HepG2 (cell line): ENCODE results near the gene TEX101. TPM values are rescaled to one million over a fixed set of nuclear protein-coding genes. Genes with fewer than 3 reads are reported as not detected.
"Not testable (repeated sequence)": the region's sequence is repeated elsewhere in the genome, so short reads cannot be mapped to it uniquely, and the experiment has no call there.

ENCODE experiments used
- ATAC-seq: fragments of 200-7000 bp; cut with Tn5 transposase; 3 replicates; pipeline ENCODE4 v1.9.1; 2020; ENCODE audit warnings: mild to moderate bottlenecking, moderate library complexity
- Bru-seq: library from RNA; stranded (reverse); fragments of 400-500 nt; gene quantifications from one replicate; lab custom pipeline; 2021; lab: Mats Ljungman, UMichigan
- BruChase-seq, 2 experiments: library from RNA; stranded (reverse); fragments of 400-500 nt; gene quantifications; one replicate each; lab custom pipeline; 2021; lab: Mats Ljungman, UMichigan
- BruUV-seq: library from RNA; stranded (reverse); fragments of 400-500 nt; replicated peaks from 2 replicates; lab custom pipeline; 2021; lab: Mats Ljungman, UMichigan
- CTCF ChIA-PET: fragments of 300-600 bp; formaldehyde crosslinking; extraction: SDS; loops from one replicate; lab custom pipeline; 2021; ENCODE audit warnings: low total read pairs, inconsistent platforms, low intra/inter-chr PET ratio; lab: Yijun Ruan, JAX
- POLR2A ChIA-PET: fragments of 350-600 bp; sonication (Branson Sonifier 250); formaldehyde crosslinking; loops from one replicate; lab custom pipeline; 2020; ENCODE audit warnings: antibody characterized with exemption, inconsistent platforms; lab: Yijun Ruan, JAX
- DNase-seq: peaks from one replicate; pipeline ENCODE4 v3.0.0-alpha.2; 2015; ENCODE audit warnings: low spot score
- FAIRE-seq: peaks from 3 replicates; lab custom pipeline; 2011; peaks lifted over from hg19 to GRCh38; lab: Jason Lieb, UNC
- H2AFZ ChIP-seq: one replicate; pipeline ENCODE4 v1.6.1; 2011; ENCODE audit warnings: low read length, inconsistent platforms
- H3K27ac ChIP-seq: fragments of 300-600 bp; 3 replicates; pipeline ENCODE4 v1.8.0; 2011; ENCODE audit warnings: mixed run types, mild to moderate bottlenecking, mixed read lengths, low read length, inconsistent platforms; ENCODE audit not compliant: insufficient read depth; ENCODE audit errors: extremely low read length
- H3K27me3 ChIP-seq, 2 experiments: fragments of 200-600 bp in 1 of 2; 2 replicates in 1 of 2; 3 replicates in 1 of 2; pipeline versions ENCODE4 v1.6.0 to v1.8.0; 2011; ENCODE audit warnings: low read length in 2 of 2, mild to moderate bottlenecking in 2 of 2, moderate library complexity in 2 of 2, inconsistent platforms in 1 of 2; ENCODE audit not compliant: insufficient read depth in 2 of 2, control insufficient read depth in 1 of 2
- H3K36me3 ChIP-seq, 2 experiments: fragments of 200-600 bp in 1 of 2; replicated peaks in 1 of 2; 2 replicates in 1 of 2; 3 replicates in 1 of 2; pipeline versions ENCODE4 v1.5.1 to v1.8.0; 2011; ENCODE audit warnings: low read length in 2 of 2, inconsistent platforms in 1 of 2; ENCODE audit not compliant: insufficient read depth in 2 of 2, control insufficient read depth in 1 of 2
- H3K4me1 ChIP-seq: 2 replicates; pipeline ENCODE4 v1.5.1; 2012; ENCODE audit warnings: low read length, inconsistent platforms; ENCODE audit not compliant: insufficient read depth
- H3K4me2 ChIP-seq: 2 replicates; pipeline ENCODE4 v1.6.0; 2011; ENCODE audit warnings: low read depth, low read length, inconsistent platforms
- H3K4me3 ChIP-seq, 3 experiments: fragments of 200-600 bp in 1 of 3; sonication (generic), shearing (Covaris generic) in 1 of 3; replicated peaks in 1 of 3; 2 replicates each; pipeline ENCODE4 v1.5.1; 2011 to 2016; ENCODE audit warnings: low read length in 3 of 3, inconsistent platforms in 2 of 3, low read depth in 2 of 3, mild to moderate bottlenecking in 2 of 3, control low read depth in 1 of 3, mixed read lengths in 1 of 3; ENCODE audit not compliant: insufficient read depth in 1 of 3
- H3K79me2 ChIP-seq: one replicate; pipeline ENCODE4 v1.6.1; 2011; ENCODE audit warnings: low read length, inconsistent platforms; ENCODE audit not compliant: insufficient read depth
- H3K9ac ChIP-seq: 2 replicates; pipeline ENCODE4 v1.6.0; 2011; ENCODE audit warnings: mild to moderate bottlenecking, low read depth, low read length, inconsistent platforms; ENCODE audit not compliant: insufficient read depth
- H3K9me3 ChIP-seq: 2 replicates; pipeline ENCODE4 v1.5.1; 2012; ENCODE audit warnings: mild to moderate bottlenecking, low read length
- H4K20me1 ChIP-seq: 2 replicates; pipeline ENCODE4 v1.6.0; 2011; ENCODE audit warnings: inconsistent platforms, mild to moderate bottlenecking, low read length, moderate library complexity; ENCODE audit not compliant: insufficient read depth
- DMAP1 ChIP-seq: IDR thresholded peaks from 2 replicates; pipeline ENCODE4 v1.6.1; 2016
- DNMT3B ChIP-seq: conservative IDR thresholded peaks from 2 replicates; pipeline ENCODE4 v1.6.1; 2016; ENCODE audit warnings: missing biosample characterization, control low read depth
- NRL ChIP-seq: sonication (generic); formaldehyde crosslinking; IDR thresholded peaks from 2 replicates; pipeline ENCODE4 v1.5.0; 2020; ENCODE audit warnings: missing genetic modification reagents, mild to moderate bottlenecking, moderate library complexity, borderline replicate concordance
- ZIK1 ChIP-seq: sonication (generic); formaldehyde crosslinking; IDR thresholded peaks from 2 replicates; pipeline ENCODE4 v1.5.0; 2020; ENCODE audit warnings: mild to moderate bottlenecking, low read depth, missing genetic modification reagents, borderline replicate concordance
- WGBS: methylation state at CpG from one replicate; pipeline ENCODE4 v1.1.6; 2017; ENCODE audit warnings: low lambda C conversion rate; 5-methylcytosine and 5-hydroxymethylcytosine counted together
- in situ Hi-C: cut with HindIII; loops from 2 replicates; pipeline ENCODE4 v1.10.0; 2017; ENCODE audit warnings: low pct_unique_long_range_greater_than_20kb; ENCODE audit not compliant: extremely low pct_ligation_motif_present
- intact Hi-C: fragments of 100-400 bp; cut with micrococcal nuclease; formaldehyde crosslinking; loops from one replicate; pipeline ENCODE4 v1.10.0; 2022; ENCODE audit not compliant: unreplicated experiment
- long read RNA-seq, 2 experiments: library from RNA in 1 of 2; library from polyadenylated mRNA in 1 of 2; stranded (forward) in 1 of 2; unstranded in 1 of 2; transcript quantifications; one replicate each; pipeline ENCODE4 v2.0.0, GENCODE V29; 2019 to 2022
- polyA minus RNA-seq, 3 experiments: library from RNA; depleted of rRNA, polyadenylated mRNA; stranded (reverse); fragments of >200 nt; gene quantifications; 2 replicates each; pipeline ENCODE4 v1.2.3, GENCODE V29; 2011; ENCODE audit warnings: low replicate concordance in 1 of 3
- polyA plus RNA-seq, 8 experiments: library from polyadenylated mRNA; depleted of rRNA in 3 of 8; stranded (reverse) in 7 of 8; unstranded in 1 of 8; fragments of >200 nt; fragmentation: Illumina TruSeq in 4 of 8; extraction: Trizol in 4 of 8; gene quantifications; 2 replicates each; pipeline versions ENCODE4 v1.2.1 to v1.2.3, GENCODE V29; 2011 to 2016; ENCODE audit warnings: low read depth in 4 of 8, missing spikeins in 1 of 8, mixed read lengths in 1 of 8; ENCODE audit not compliant: insufficient read depth in 1 of 8
- total RNA-seq, 5 experiments: library from RNA; depleted of rRNA; stranded (reverse); fragments of >200 nt; fragmentation: Illumina TruSeq; extraction: Trizol; gene quantifications; 2 replicates each; pipeline ENCODE4 v1.2.3, GENCODE V29; 2016; ENCODE audit warnings: low read depth in 1 of 5

TEX101 gene, protein sequence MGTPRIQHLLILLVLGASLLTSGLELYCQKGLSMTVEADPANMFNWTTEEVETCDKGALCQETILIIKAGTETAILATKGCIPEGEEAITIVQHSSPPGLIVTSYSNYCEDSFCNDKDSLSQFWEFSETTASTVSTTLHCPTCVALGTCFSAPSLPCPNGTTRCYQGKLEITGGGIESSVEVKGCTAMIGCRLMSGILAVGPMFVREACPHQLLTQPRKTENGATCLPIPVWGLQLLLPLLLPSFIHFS
- total RNA-seq (2016; rRNA removed; fragmentation: Illumina TruSeq; extraction: Trizol) (not detected in 2 replicates), polyA plus RNA-seq (2011; rRNA removed) (not detected in 2 replicates), polyA minus RNA-seq (2011; rRNA and poly(A)+ RNA removed; ENCODE audit: low replicate concordance) (not detected in 2 replicates), Bru-seq, nascent RNA (not detected), BruChase-seq, experiment 1, labeled RNA remaining after a 6-hour chase (not detected), BruChase-seq, experiment 2, labeled RNA remaining after a 2-hour chase (not detected)
- total RNA-seq (2016; cell fraction: cytosol; rRNA removed; fragmentation: Illumina TruSeq; extraction: Trizol; ENCODE audit: low read depth), result not detected in 2 replicates
- not detected in 2 replicates for total RNA-seq (2016; cell fraction: insoluble cytoplasmic fraction; rRNA removed; fragmentation: Illumina TruSeq; extraction: Trizol)
- not detected in 2 replicates for total RNA-seq (2016; cell fraction: membrane; rRNA removed; fragmentation: Illumina TruSeq; extraction: Trizol)
- not detected in 2 replicates for total RNA-seq (2016; cell fraction: nucleus; rRNA removed; fragmentation: Illumina TruSeq; extraction: Trizol)
- polyA plus RNA-seq (2011; cell fraction: cytosol; rRNA removed), result not detected in 2 replicates
- polyA plus RNA-seq (2011; cell fraction: nucleus; rRNA removed), result not detected in 2 replicates
- polyA plus RNA-seq (2012), result not detected in 2 replicates
- not detected in 2 replicates for polyA plus RNA-seq (2016; cell fraction: cytosol; fragmentation: Illumina TruSeq; extraction: Trizol; ENCODE audit: low read depth)
- not detected in 2 replicates for polyA plus RNA-seq (2016; cell fraction: insoluble cytoplasmic fraction; fragmentation: Illumina TruSeq; extraction: Trizol; ENCODE audit: low read depth)
- polyA plus RNA-seq (2016; cell fraction: membrane; fragmentation: Illumina TruSeq; extraction: Trizol; ENCODE audit: low read depth), result not detected in 2 replicates
- polyA plus RNA-seq (2016; cell fraction: nucleus; fragmentation: Illumina TruSeq; extraction: Trizol; ENCODE audit: insufficient read depth, low read depth), result not detected in 2 replicates
- not detected in 2 replicates for polyA minus RNA-seq (2011; cell fraction: cytosol; rRNA and poly(A)+ RNA removed)
- not detected in 2 replicates for polyA minus RNA-seq (2011; cell fraction: nucleus; rRNA and poly(A)+ RNA removed)
- long read RNA-seq, experiment 1, result 0 reads
- long read RNA-seq, experiment 2, result 0 reads

GRCh38 chr19:43414554-43414953 lies at the start of gene TEX101:
TEX101 (plus strand) TSS chr19:43414890; CDS start chr19:43415920, 1,030 bp downstream.
- Histone ChIP-seq H3K9me3 (no peaks in the 10 kb centered on the region), H3K4me1 (peaks cover 10% of the 10 kb centered on the region), H3K27ac (no peak within 1 kb of the TSS), H3K4me3 (no peak within 1 kb of the TSS), H3K36me3 (no peaks in the 10 kb centered on the region), H4K20me1 (no peaks in the 10 kb centered on the region), H3K4me2 (no peak within 1 kb of the TSS), H2AFZ (no peak within 1 kb of the TSS), H3K27me3 (0 out of 5 replicates have a peak, but pooled peaks cover 0 to 5% of the 10 kb centered on the region in 2 experiments), H3K79me2 (no peaks in the 10 kb centered on the region), H3K9ac (no peak within 1 kb of the TSS)
- ChIA-PET CTCF (no interaction called here), POLR2A (no interaction called here)
- DNase-seq (no peak), ATAC-seq (no peak), FAIRE-seq (no peak)
- TF ChIP-seq DNMT3B (CRISPR knock-in tag) (no peak), ZIK1 (CRISPR knock-in tag) (no peak), NRL (CRISPR knock-in tag) (no peak), DMAP1 (CRISPR knock-in tag) (no peak)
- in situ Hi-C loops, result no loop called here
- 67% methylated on average over 18 of the region's 21 CpGs for WGBS
- BruUV-seq, result no TSS peak
- intact Hi-C loops, result no loop called here

DNA sequence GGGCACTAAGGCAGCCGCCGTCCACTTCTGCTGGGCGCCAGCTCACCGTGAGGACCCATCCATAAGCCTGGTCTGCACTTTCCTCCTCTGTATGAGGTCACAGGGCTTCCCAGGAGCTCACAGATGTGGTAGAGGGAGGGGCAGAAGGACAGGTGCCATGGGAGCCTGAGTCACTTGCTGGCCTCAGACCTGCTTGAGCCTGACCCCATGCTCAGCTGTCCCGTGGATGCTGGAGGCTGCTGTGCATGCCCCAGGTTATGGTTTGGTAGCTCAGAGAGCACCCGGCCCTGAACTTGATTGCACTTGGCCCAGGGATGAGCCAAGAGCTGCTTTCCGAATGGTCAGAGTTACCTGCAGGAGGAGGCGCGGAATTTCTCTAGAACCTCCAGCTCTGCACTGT lies 49.0 kb upstream of the TEX101 start:
- H3K4me3 ChIP-seq, H3K79me2 ChIP-seq, H3K9ac ChIP-seq, BruUV-seq, H3K27me3 ChIP-seq, H3K36me3 ChIP-seq, intact Hi-C loops, H3K4me1 ChIP-seq, DNase-seq, H2AFZ ChIP-seq, POLR2A ChIA-PET, H3K4me2 ChIP-seq, CTCF ChIA-PET, H3K9me3 ChIP-seq, in situ Hi-C loops, ATAC-seq, FAIRE-seq, H3K27ac ChIP-seq, H4K20me1 ChIP-seq: not testable (repeated sequence)
- WGBS, result 35% methylated on average over 4 of the region's 9 CpGs
